ENCODE data around the gene P3R3URF.

- TF ChIP-seq CTCF (IDR thresholded peaks at IDR 0.05): no peak
- no peak for TF ChIP-seq POLR2A (IDR thresholded peaks at IDR 0.05)
These were observed 4.9 kb downstream of the P3R3URF start for GRCh38 chr1:46171351-46171750.
